SK-N-SH (cell line): ENCODE measurements around the gene CRIM1. TPM values are rescaled to one million over a fixed set of nuclear protein-coding genes. Genes with fewer than 3 reads are reported as not detected.

Source experiments
- CTCF ChIA-PET: fragments of 300-600, 350-600 bp; formaldehyde crosslinking; extraction: SDS; loops from one replicate; lab custom pipeline; 2021; lab: Yijun Ruan, JAX
- POLR2A ChIA-PET: fragments of 350-600 bp; sonication (Branson Sonifier 250); formaldehyde crosslinking; extraction: SDS; loops from one replicate; lab custom pipeline; 2020; ENCODE audit warnings: antibody characterized with exemption, inconsistent platforms; lab: Yijun Ruan, JAX
- DNase-seq: peaks from one replicate; pipeline ENCODE4 v3.0.0; 2012
- H2AFZ ChIP-seq: fragments of 200-600 bp; sonication (generic); 2 replicates; pipeline ENCODE4 v1.8.1; 2016; ENCODE audit warnings: antibody characterized with exemption, mild to moderate bottlenecking, low read depth
- H3F3A ChIP-seq: fragments of 200-600 bp; sonication (generic); replicated peaks from 2 replicates; pipeline ENCODE3; 2016; ENCODE audit warnings: antibody characterized with exemption, mild to moderate bottlenecking; ENCODE audit not compliant: insufficient read depth
- H3K27ac ChIP-seq, 2 experiments: fragments of 200-500 bp in 1 of 2; fragments of 200-600 bp in 1 of 2; sonication (Bioruptor generic) in 1 of 2; sonication (generic), shearing (Covaris generic) in 1 of 2; 2 replicates each; pipeline versions ENCODE4 v1.5.1 to v1.6.1; 2014 to 2016; ENCODE audit warnings: low read depth in 2 of 2, inconsistent platforms in 1 of 2, low read length in 1 of 2, mild to moderate bottlenecking in 1 of 2, mixed read lengths in 1 of 2
- H3K27me3 ChIP-seq: fragments of 200-600 bp; sonication (generic), shearing (Covaris generic); 2 replicates; pipeline ENCODE4 v1.6.1; 2016; ENCODE audit warnings: mixed run types; ENCODE audit not compliant: insufficient read depth
- H3K36me3 ChIP-seq, 2 experiments: fragments of 200-500 bp in 1 of 2; fragments of 200-600 bp in 1 of 2; sonication (Bioruptor generic) in 1 of 2; sonication (generic) in 1 of 2; replicated peaks in 1 of 2; 2 replicates each; pipeline versions ENCODE3 to v1.5.1; 2014 to 2016; ENCODE audit warnings: low read length in 1 of 2, mild to moderate bottlenecking in 1 of 2; ENCODE audit not compliant: insufficient read depth in 2 of 2, control insufficient read depth in 1 of 2
- H3K4me1 ChIP-seq, 2 experiments: fragments of 200-500 bp in 1 of 2; fragments of 200-600 bp in 1 of 2; sonication (Bioruptor generic) in 1 of 2; sonication (generic), shearing (Covaris generic) in 1 of 2; 2 replicates each; pipeline versions ENCODE4 v1.5.1 to v1.6.1; 2014 to 2016; ENCODE audit warnings: low read depth in 1 of 2, low read length in 1 of 2, mixed run types in 1 of 2; ENCODE audit not compliant: insufficient read depth in 2 of 2, control insufficient read depth in 1 of 2
- H3K4me2 ChIP-seq: fragments of 200-600 bp; sonication (generic), shearing (Covaris generic); 2 replicates; pipeline ENCODE4 v1.6.1; 2017; ENCODE audit warnings: mixed run types
- H3K4me3 ChIP-seq, 2 experiments: fragments of 200-500 bp in 1 of 2; fragments of 200-600 bp in 1 of 2; sonication (Bioruptor generic) in 1 of 2; sonication (generic), shearing (Covaris generic) in 1 of 2; 2 replicates each; pipeline versions ENCODE4 v1.5.1 to v1.8.1; 2014 to 2016; ENCODE audit warnings: low read depth in 2 of 2, inconsistent platforms in 1 of 2, low read length in 1 of 2, mild to moderate bottlenecking in 1 of 2, mixed read lengths in 1 of 2, moderate library complexity in 1 of 2
- H3K79me2 ChIP-seq: fragments of 200-600 bp; sonication (generic); 2 replicates; pipeline ENCODE4 v1.8.1; 2017; ENCODE audit warnings: mild to moderate bottlenecking; ENCODE audit not compliant: insufficient read depth
- H3K9ac ChIP-seq: fragments of 200-600 bp; sonication (generic); 2 replicates; pipeline ENCODE4 v1.6.1; 2017; ENCODE audit warnings: mixed run types
- H3K9me2 ChIP-seq: fragments of 200-600 bp; sonication (generic); 2 replicates; pipeline ENCODE4 v1.6.1; 2017; ENCODE audit warnings: mixed run types
- H3K9me3 ChIP-seq: fragments of 200-600 bp; sonication (generic); 2 replicates; pipeline ENCODE4 v1.6.1; 2017; ENCODE audit warnings: mixed run types, mild to moderate bottlenecking, moderate library complexity
- H4K20me1 ChIP-seq: fragments of 200-600 bp; sonication (generic); 2 replicates; pipeline ENCODE4 v1.6.1; 2017; ENCODE audit warnings: mild to moderate bottlenecking, mixed run types; ENCODE audit not compliant: insufficient read depth
- CHD2 ChIP-seq: fragments of 150-350 bp; IDR thresholded peaks from 2 replicates; pipeline ENCODE4 v1.6.1; 2018; ENCODE audit warnings: low read length; ENCODE audit not compliant: partially characterized antibody
- EP300 ChIP-seq, 2 experiments: IDR thresholded peaks; 2 replicates each; pipeline versions ENCODE4 v1.4.0 to v1.6.1; 2012; ENCODE audit warnings: borderline replicate concordance in 1 of 2, low read depth in 1 of 2, low read length in 1 of 2
- GABPA ChIP-seq: IDR thresholded peaks from 2 replicates; pipeline ENCODE4 v1.4.0; 2012; ENCODE audit warnings: low read depth, mild to moderate bottlenecking
- GATA2 ChIP-seq: sonication (generic); formaldehyde crosslinking; IDR thresholded peaks from 2 replicates; pipeline ENCODE4 v1.5.0; 2020; ENCODE audit warnings: mild to moderate bottlenecking, missing genetic modification reagents
- IRF3 ChIP-seq: fragments of 150-350 bp; IDR thresholded peaks from 2 replicates; pipeline ENCODE4 v1.6.1; 2016; ENCODE audit warnings: mild to moderate bottlenecking, low read depth, low read length
- MXI1 ChIP-seq: IDR thresholded peaks from 2 replicates; pipeline ENCODE4 v1.6.1; 2012; ENCODE audit warnings: mild to moderate bottlenecking, low read depth, low read length, improper control_type of control experiment
- PBX3 ChIP-seq: IDR thresholded peaks from 2 replicates; pipeline ENCODE4; 2012
- RCOR1 ChIP-seq: fragments of 150-350 bp; IDR thresholded peaks from 2 replicates; pipeline ENCODE4 v1.6.1; 2017; ENCODE audit warnings: antibody characterized with exemption, low read length
- REST ChIP-seq: IDR thresholded peaks from 2 replicates; pipeline ENCODE4 v1.6.1; 2012; ENCODE audit warnings: mild to moderate bottlenecking, low read depth, low read length, moderate library complexity
- TAF1 ChIP-seq: IDR thresholded peaks from 2 replicates; pipeline ENCODE4 v1.6.1; 2012; ENCODE audit warnings: low read depth, mild to moderate bottlenecking, low read length, moderate library complexity, borderline replicate concordance
- USF1 ChIP-seq: IDR thresholded peaks from 2 replicates; pipeline ENCODE4 v1.4.0; 2012; ENCODE audit warnings: low read depth, borderline replicate concordance
- WGBS: methylation state at CpG from one replicate; pipeline ENCODE4 v1.1.6; 2017; ENCODE audit warnings: low lambda C conversion rate; 5-methylcytosine and 5-hydroxymethylcytosine counted together
- polyA plus RNA-seq, 3 experiments: library from polyadenylated mRNA; depleted of rRNA; stranded (reverse); fragments of >200 nt; gene quantifications; 2 replicates each; pipeline ENCODE4 v1.2.3, GENCODE V29; 2012
- TF ChIP-seq, protein P1 (sequence below): IDR thresholded peaks from 2 replicates; pipeline ENCODE4 v1.4.0; 2012; ENCODE audit warnings: low read depth
- TF ChIP-seq, protein P2 (sequence below): fragments of 200-600 bp; sonication (generic); IDR thresholded peaks from 2 replicates; pipeline ENCODE4 v1.6.1; 2017; ENCODE audit warnings: antibody characterized with exemption, mild to moderate bottlenecking, moderate library complexity

Gene CRIM1
- polyA plus RNA-seq, 1 of the 3 experiments (the other 2 are of a cell fraction), result 244 TPM

- DNase-seq, result no peak
- no peak overlapping the region for H3K4me3 ChIP-seq
- no peaks in the 10 kb centered on the region for H3K9me3 ChIP-seq
- H2AFZ ChIP-seq, result no peak overlapping the region
- H3K27ac ChIP-seq, result no peak overlapping the region
- TF ChIP-seq TAF1 (no peak), MXI1 (no peak), EP300 (IDR thresholded peaks at IDR 0.05; ENCODE audit: borderline replicate concordance in 1 of 2, low read depth in 1 of 2, low read length in 1 of 2) (no peak), USF1 (no peak), PBX3 (no peak), CHD2 (no peak)
- no peaks in the 10 kb centered on the region for H3K27me3 ChIP-seq
- peaks cover 76% of the 10 kb centered on the region for H3K79me2 ChIP-seq
- ChIA-PET CTCF (interaction anchor here (1.3 to 2.0 kb wide), 2 partner anchors 11 to 116 kb away, joined by 3 to 5 read pairs; no protein-coding TSS in a partner anchor), POLR2A (no interaction called here)
- H3K36me3 ChIP-seq, result peaks cover 74 to 79% of the 10 kb centered on the region in 2 experiments
- H3F3A ChIP-seq, result peaks cover 4% of the 10 kb centered on the region
- H3K4me2 ChIP-seq, result no peak overlapping the region
- WGBS, result 100% methylated on average over 1 of the region's 1 CpG
- no peaks in the 10 kb centered on the region for H4K20me1 ChIP-seq
- H3K9ac ChIP-seq, result no peak overlapping the region
- no peaks in the 10 kb centered on the region for H3K9me2 ChIP-seq
- H3K4me1 ChIP-seq, result peaks cover 4 to 5% of the 10 kb centered on the region in 2 experiments; a peak in 3 of 4 replicates
Measured at GRCh38 chr2:36584148-36584794, 228.7 kb downstream of the CRIM1 start.

- peaks cover 0 to 12% of the 10 kb centered on the region in 2 experiments; a peak in 2 of 4 replicates for H3K4me1 ChIP-seq
- TF ChIP-seq REST (no peak), PBX3 (no peak), GATA2 (CRISPR knock-in tag) (no peak), RCOR1 (no peak), IRF3 (no peak), GABPA (no peak)
- TF ChIP-seq, protein P1, sequence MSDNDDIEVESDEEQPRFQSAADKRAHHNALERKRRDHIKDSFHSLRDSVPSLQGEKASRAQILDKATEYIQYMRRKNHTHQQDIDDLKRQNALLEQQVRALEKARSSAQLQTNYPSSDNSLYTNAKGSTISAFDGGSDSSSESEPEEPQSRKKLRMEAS, result no peak
- TF ChIP-seq, protein P2, sequence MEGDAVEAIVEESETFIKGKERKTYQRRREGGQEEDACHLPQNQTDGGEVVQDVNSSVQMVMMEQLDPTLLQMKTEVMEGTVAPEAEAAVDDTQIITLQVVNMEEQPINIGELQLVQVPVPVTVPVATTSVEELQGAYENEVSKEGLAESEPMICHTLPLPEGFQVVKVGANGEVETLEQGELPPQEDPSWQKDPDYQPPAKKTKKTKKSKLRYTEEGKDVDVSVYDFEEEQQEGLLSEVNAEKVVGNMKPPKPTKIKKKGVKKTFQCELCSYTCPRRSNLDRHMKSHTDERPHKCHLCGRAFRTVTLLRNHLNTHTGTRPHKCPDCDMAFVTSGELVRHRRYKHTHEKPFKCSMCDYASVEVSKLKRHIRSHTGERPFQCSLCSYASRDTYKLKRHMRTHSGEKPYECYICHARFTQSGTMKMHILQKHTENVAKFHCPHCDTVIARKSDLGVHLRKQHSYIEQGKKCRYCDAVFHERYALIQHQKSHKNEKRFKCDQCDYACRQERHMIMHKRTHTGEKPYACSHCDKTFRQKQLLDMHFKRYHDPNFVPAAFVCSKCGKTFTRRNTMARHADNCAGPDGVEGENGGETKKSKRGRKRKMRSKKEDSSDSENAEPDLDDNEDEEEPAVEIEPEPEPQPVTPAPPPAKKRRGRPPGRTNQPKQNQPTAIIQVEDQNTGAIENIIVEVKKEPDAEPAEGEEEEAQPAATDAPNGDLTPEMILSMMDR, result no peak
- H3K4me2 ChIP-seq, result no peak overlapping the region
- H3K9me3 ChIP-seq, result no peaks in the 10 kb centered on the region
- no peaks in the 10 kb centered on the region for H3K27me3 ChIP-seq
- no peak overlapping the region for H3K9ac ChIP-seq
- peaks cover 64 to 74% of the 10 kb centered on the region in 2 experiments for H3K36me3 ChIP-seq
- no peaks in the 10 kb centered on the region for H3K9me2 ChIP-seq
- H3K79me2 ChIP-seq, result peaks cover 87% of the 10 kb centered on the region
- H3K27ac ChIP-seq, result peak overlapping the region in 1 of 2 experiments; percentile 32; a peak in 1 of 4 replicates
- H4K20me1 ChIP-seq, result peaks cover 12% of the 10 kb centered on the region; the same call in 1 of the 2 replicates
- WGBS, result 94% methylated on average over 6 of the region's 6 CpGs
- no peak overlapping the region for H2AFZ ChIP-seq
- H3K4me3 ChIP-seq, result no peak overlapping the region
- DNase-seq, result no peak
- no peaks in the 10 kb centered on the region for H3F3A ChIP-seq
- ChIA-PET CTCF (interaction anchor here (0.5 kb wide), 1 partner anchor 532 kb away, joined by 3 read pairs; no protein-coding TSS in a partner anchor), POLR2A (interaction anchor here (1.1 kb wide), 1 partner anchor 138 kb away, joined by 4 read pairs; no protein-coding TSS in a partner anchor)
Measured at GRCh38 chr2:36586672-36587071, 231.1 kb downstream of the CRIM1 start.
